HepG2 (cell line): Measurements from ENCODE around the gene PPP4R3A. TPM values are rescaled to one million over a fixed set of nuclear protein-coding genes. Genes with fewer than 3 reads are reported as not detected.
A peak's percentile ranks its signal among the peaks of the same experiment; 100 is the strongest.

Source experiments
- ATF6 ChIP-seq: sonication (generic); formaldehyde crosslinking; conservative IDR thresholded peaks from 2 replicates; pipeline ENCODE4 v1.4.0; 2020; ENCODE audit warnings: missing genetic modification reagents
- ATF7-NPFF ChIP-seq: sonication (generic); formaldehyde crosslinking; IDR thresholded peaks from 2 replicates; pipeline ENCODE4 v1.8.1; 2023; ENCODE audit warnings: mild to moderate bottlenecking, low read depth, missing genetic modification reagents, moderate library complexity
- CEBPZ ChIP-seq: IDR thresholded peaks from 2 replicates; pipeline ENCODE4 v1.6.1; 2012; ENCODE audit warnings: low read length, improper control_type of control experiment
- DRAP1 ChIP-seq: IDR thresholded peaks from 2 replicates; pipeline ENCODE4 v1.6.1; 2016; ENCODE audit warnings: missing genetic modification reagents, missing compliant biosample characterization
- ELF1 ChIP-seq: sonication (generic); formaldehyde crosslinking; IDR thresholded peaks from 2 replicates; pipeline ENCODE4 v1.4.0; 2020; ENCODE audit warnings: missing genetic modification reagents
- FLYWCH1 ChIP-seq: sonication (generic); formaldehyde crosslinking; IDR thresholded peaks from 2 replicates; pipeline ENCODE4 v1.8.1; 2023; ENCODE audit warnings: mild to moderate bottlenecking, missing genetic modification reagents
- MAF1 ChIP-seq: sonication (generic); formaldehyde crosslinking; IDR thresholded peaks from 2 replicates; pipeline ENCODE4 v1.5.0; 2020; ENCODE audit warnings: missing genetic modification reagents, borderline replicate concordance
- MNT ChIP-seq: fragments of 450-650 bp; IDR thresholded peaks from 2 replicates; pipeline ENCODE4 v1.6.1; 2016
- RBFOX2 ChIP-seq: fragments of 200-400 bp; formaldehyde crosslinking; IDR thresholded peaks from 2 replicates; pipeline ENCODE4 v1.6.1; 2017; ENCODE audit warnings: low read depth, mild to moderate bottlenecking, low read length
- REXO4 ChIP-seq: sonication (generic); formaldehyde crosslinking; IDR thresholded peaks from 2 replicates; pipeline ENCODE4 v1.8.0; 2022; ENCODE audit warnings: missing genetic modification reagents, mild to moderate bottlenecking, borderline replicate concordance
- TSC22D2 ChIP-seq: sonication (generic); formaldehyde crosslinking; IDR thresholded peaks from 2 replicates; pipeline ENCODE4 v1.5.1; 2020; ENCODE audit warnings: missing genetic modification reagents, mild to moderate bottlenecking, borderline replicate concordance
- UBTF ChIP-seq: sonication (generic); formaldehyde crosslinking; IDR thresholded peaks from 2 replicates; pipeline ENCODE4 v1.4.0; 2020; ENCODE audit warnings: mild to moderate bottlenecking, missing genetic modification reagents
- ZBTB2 ChIP-seq: sonication (generic); formaldehyde crosslinking; IDR thresholded peaks from 2 replicates; pipeline ENCODE4 v1.8.0; 2022; ENCODE audit warnings: low read depth, missing genetic modification reagents
- ZMYM4 ChIP-seq: sonication (generic); formaldehyde crosslinking; IDR thresholded peaks from 2 replicates; pipeline ENCODE4 v1.8.1; 2023; ENCODE audit warnings: mild to moderate bottlenecking, missing genetic modification reagents
- ZNF562 ChIP-seq: sonication (generic); formaldehyde crosslinking; IDR thresholded peaks from 2 replicates; pipeline ENCODE4 v1.8.0; 2022; ENCODE audit warnings: missing genetic modification reagents, borderline replicate concordance
- ZNF589 ChIP-seq: sonication (generic); formaldehyde crosslinking; conservative IDR thresholded peaks from 2 replicates; pipeline ENCODE4 v1.8.0; 2022; ENCODE audit warnings: mild to moderate bottlenecking, moderate library complexity, missing genetic modification reagents
- ZNF761 ChIP-seq: sonication (generic); formaldehyde crosslinking; conservative IDR thresholded peaks from 2 replicates; pipeline ENCODE4 v1.4.0; 2020; ENCODE audit warnings: mild to moderate bottlenecking, missing genetic modification reagents
- ZNF883 ChIP-seq: sonication (generic); formaldehyde crosslinking; IDR thresholded peaks from 2 replicates; pipeline ENCODE4 v1.5.1; 2020; ENCODE audit warnings: mild to moderate bottlenecking, missing genetic modification reagents; ENCODE audit errors: not compliant biosample characterization
- polyA plus RNA-seq, 8 experiments: library from polyadenylated mRNA; depleted of rRNA in 3 of 8; stranded (reverse) in 7 of 8; unstranded in 1 of 8; fragments of >200 nt; fragmentation: Illumina TruSeq in 4 of 8; extraction: Trizol in 4 of 8; gene quantifications; 2 replicates each; pipeline versions ENCODE4 v1.2.1 to v1.2.3, GENCODE V29; 2011 to 2016; ENCODE audit warnings: low read depth in 4 of 8, missing spikeins in 1 of 8, mixed read lengths in 1 of 8; ENCODE audit not compliant: insufficient read depth in 1 of 8
- total RNA-seq, 5 experiments: library from RNA; depleted of rRNA; stranded (reverse); fragments of >200 nt; fragmentation: Illumina TruSeq; extraction: Trizol; gene quantifications; 2 replicates each; pipeline ENCODE4 v1.2.3, GENCODE V29; 2016; ENCODE audit warnings: low read depth in 1 of 5

Gene PPP4R3A
- total and polyA plus RNA-seq, 2 of the 13 experiments (the other 11 are each of a cell fraction or from before 2014, with no cell fraction given) = 22.5 to 57.4 TPM

- TF ChIP-seq UBTF (CRISPR knock-in tag) (no peak; the same call in 1 of the 2 replicates), ZNF562 (peak; percentile 91; the same call in 1 of the 2 replicates), ZNF883 (CRISPR knock-in tag) (peak; percentile 87), ZBTB2 (CRISPR knock-in tag) (peak; percentile 63; the same call in 1 of the 2 replicates), MAF1 (CRISPR knock-in tag) (peak; percentile 68; the same call in 1 of the 2 replicates), TSC22D2 (CRISPR knock-in tag) (0 out of 2 replicates have a peak, but pooled peaks have one; percentile 70), REXO4 (peak; percentile 76; the same call in 1 of the 2 replicates), ZNF589 (0 out of 2 replicates have a peak, but pooled peaks have one; percentile 51), DRAP1 (CRISPR knock-in tag) (no peak), RBFOX2 (peak; percentile 73), FLYWCH1 (CRISPR knock-in tag) (0 out of 2 replicates have a peak, but pooled peaks have one; percentile 17), CEBPZ (no peak), MNT (peak; percentile 9; the same call in 1 of the 2 replicates), ZNF761 (CRISPR knock-in tag) (peak; percentile 82), ELF1 (CRISPR knock-in tag) (no peak), ZMYM4 (CRISPR knock-in tag) (peak; percentile 68), ATF7-NPFF (peak; percentile 97), ATF6 (no peak)
These were observed 92.1 kb downstream of the PPP4R3A start (continued) for GRCh38 chr14:91417983-91418386.
